ENCODE results near the gene SLC16A5. TPM values are rescaled to one million over a fixed set of nuclear protein-coding genes. Genes with fewer than 3 reads are reported as not detected.

The SLC16A5 gene
- total RNA-seq, 4 donors from 2014 or later = 41.1 to 101 (median 62.6) TPM

GRCh38 chr17:75086496-75087181, 1.1 kb upstream of the SLC16A5 start:
- no peak for TF ChIP-seq POLR2A (IDR thresholded peaks at IDR 0.05)
- TF ChIP-seq, protein P1, sequence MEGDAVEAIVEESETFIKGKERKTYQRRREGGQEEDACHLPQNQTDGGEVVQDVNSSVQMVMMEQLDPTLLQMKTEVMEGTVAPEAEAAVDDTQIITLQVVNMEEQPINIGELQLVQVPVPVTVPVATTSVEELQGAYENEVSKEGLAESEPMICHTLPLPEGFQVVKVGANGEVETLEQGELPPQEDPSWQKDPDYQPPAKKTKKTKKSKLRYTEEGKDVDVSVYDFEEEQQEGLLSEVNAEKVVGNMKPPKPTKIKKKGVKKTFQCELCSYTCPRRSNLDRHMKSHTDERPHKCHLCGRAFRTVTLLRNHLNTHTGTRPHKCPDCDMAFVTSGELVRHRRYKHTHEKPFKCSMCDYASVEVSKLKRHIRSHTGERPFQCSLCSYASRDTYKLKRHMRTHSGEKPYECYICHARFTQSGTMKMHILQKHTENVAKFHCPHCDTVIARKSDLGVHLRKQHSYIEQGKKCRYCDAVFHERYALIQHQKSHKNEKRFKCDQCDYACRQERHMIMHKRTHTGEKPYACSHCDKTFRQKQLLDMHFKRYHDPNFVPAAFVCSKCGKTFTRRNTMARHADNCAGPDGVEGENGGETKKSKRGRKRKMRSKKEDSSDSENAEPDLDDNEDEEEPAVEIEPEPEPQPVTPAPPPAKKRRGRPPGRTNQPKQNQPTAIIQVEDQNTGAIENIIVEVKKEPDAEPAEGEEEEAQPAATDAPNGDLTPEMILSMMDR (IDR thresholded peaks at IDR 0.05) = no peak
- no peak for DNase-seq (ENCODE audit: low spot score in 2 of 2)
- WGBS, 2 donors = 75 to 79% methylated on average over 15 of the region's 15 CpGs
- no peak overlapping the region for H3K4me3 ChIP-seq (ENCODE audit: low read depth, poor library complexity, severe bottlenecking)
- intact Hi-C loops (cut with DNase I; ENCODE audit: low total_unique reads) = no loop called here

GRCh38 chr17:75087182-75087557, 584 bp upstream of the SLC16A5 start:
- H3K4me3 ChIP-seq (ENCODE audit: low read depth, poor library complexity, severe bottlenecking) = peak overlapping the region; percentile 56
- 49 to 55% methylated on average over 12 of the region's 12 CpGs for WGBS, 2 donors
- TF ChIP-seq POLR2A (IDR thresholded peaks at IDR 0.05) = no peak
- TF ChIP-seq, protein P1 (IDR thresholded peaks at IDR 0.05) = no peak
- DNase-seq (ENCODE audit: low spot score in 2 of 2) = no peak
- intact Hi-C loops (cut with DNase I; ENCODE audit: low total_unique reads) = no loop called here

GRCh38 chr17:75088465-75089417, 987 bp downstream of the SLC16A5 start:
- H3K4me3 ChIP-seq (ENCODE audit: low read depth, poor library complexity, severe bottlenecking) = peak overlapping the region; percentile 56
- WGBS, 2 donors = 60 to 71% methylated on average over 8 to 10 of the region's 11 CpGs
- DNase-seq (ENCODE audit: low spot score in 2 of 2) = no peak
- intact Hi-C loops (cut with DNase I; ENCODE audit: low total_unique reads) = no loop called here
- no peak for TF ChIP-seq POLR2A (IDR thresholded peaks at IDR 0.05)
- TF ChIP-seq, protein P1 (IDR thresholded peaks at IDR 0.05) = no peak

DNA sequence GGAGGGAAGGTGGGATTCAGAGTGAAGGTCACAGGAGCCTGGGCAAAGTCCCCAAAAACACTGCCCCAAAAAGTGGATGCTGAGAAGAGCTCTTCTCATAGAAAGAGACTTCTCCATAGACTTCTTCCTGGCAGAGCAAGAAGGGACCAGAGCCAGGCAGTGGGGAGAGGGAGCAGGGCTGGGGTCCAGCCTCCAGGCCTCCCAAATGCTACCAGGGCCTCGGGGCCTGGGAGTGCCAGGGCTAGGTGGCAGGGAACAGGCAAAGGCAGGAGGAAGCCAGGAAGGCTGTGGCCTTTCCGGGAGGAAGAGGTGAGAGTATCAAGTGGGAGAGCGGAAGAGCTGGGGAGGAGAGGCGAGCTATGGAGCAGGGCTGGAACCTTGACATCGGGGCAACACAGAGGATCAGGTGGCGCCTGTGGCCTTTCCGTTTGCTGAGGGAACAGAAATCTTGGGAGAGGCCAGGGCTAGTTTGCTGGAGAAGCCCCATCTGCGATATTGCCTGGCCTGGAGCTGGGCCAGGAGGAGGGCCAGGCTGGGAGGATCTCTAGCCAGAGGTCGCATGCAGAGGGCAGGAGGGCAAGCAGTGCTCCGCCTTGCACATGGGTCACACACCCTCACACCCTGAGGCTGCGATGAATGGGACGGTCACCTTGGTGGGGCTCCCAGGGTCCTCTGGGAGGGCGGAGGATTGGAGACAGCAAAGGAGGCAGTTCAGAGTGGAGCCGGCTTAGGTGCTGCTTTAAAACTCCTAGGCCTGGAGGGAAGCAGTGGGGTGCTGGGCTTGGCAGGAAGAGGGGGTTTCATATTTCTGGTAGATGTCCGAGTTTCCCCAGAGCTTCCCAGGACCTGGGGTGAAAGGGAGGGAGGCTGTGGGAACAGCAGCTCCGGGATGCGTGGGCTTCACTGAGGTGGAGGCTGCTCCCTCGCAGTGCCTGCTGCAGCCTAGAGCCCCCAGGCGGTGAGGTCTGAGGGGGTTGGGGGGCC, 3.4 kb downstream of the SLC16A5 start:
- no peak overlapping the region for H3K4me3 ChIP-seq (ENCODE audit: low read depth, poor library complexity, severe bottlenecking)
- 40 to 45% methylated on average over 19 of the region's 19 CpGs for WGBS, 2 donors
- no peak for TF ChIP-seq POLR2A (IDR thresholded peaks at IDR 0.05)
- TF ChIP-seq, protein P1 (IDR thresholded peaks at IDR 0.05) = no peak
- no peak for DNase-seq (ENCODE audit: low spot score in 2 of 2)
- intact Hi-C loops (cut with DNase I; ENCODE audit: low total_unique reads) = no loop called here

- no peak overlapping the region for H3K4me3 ChIP-seq (ENCODE audit: low read depth, poor library complexity, severe bottlenecking)
- no peak for TF ChIP-seq POLR2A (IDR thresholded peaks at IDR 0.05)
- TF ChIP-seq, protein P1 (IDR thresholded peaks at IDR 0.05) = no peak
- DNase-seq (ENCODE audit: low spot score in 2 of 2) = no peak
- intact Hi-C loops (cut with DNase I; ENCODE audit: low total_unique reads) = no loop called here
- WGBS, 2 donors = 72 to 84% methylated on average over 10 of the region's 10 CpGs
These were observed 4.1 kb downstream of the SLC16A5 start for GRCh38 chr17:75091855-75092327.
